SK-MEL-5 (cell line): ENCODE results near the gene DTL. TPM values are rescaled to one million over a fixed set of nuclear protein-coding genes. Genes with fewer than 3 reads are reported as not detected.

Experiments
- DNase-seq: peaks from one replicate; pipeline ENCODE4 v3.0.0-alpha.2; 2016; ENCODE audit warnings: low read depth, low spot score
- in situ Hi-C: cut with HindIII; loops from 2 replicates; pipeline ENCODE4 v1.10.0; 2016; ENCODE audit warnings: low sequenced_read_pairs, high pct_unique_total_duplicates, low pct_unique_long_range_greater_than_20kb
- total RNA-seq: library from RNA; depleted of rRNA; stranded (reverse); fragments of >200 nt; shearing (Covaris generic); gene quantifications from 2 replicates; pipeline ENCODE4 v1.2.3, GENCODE V29; 2014

Gene DTL
- total RNA-seq, 1 experiment from 2014 or later: 25.6 TPM

- in situ Hi-C loops: no loop called here
- DNase-seq: peak; percentile 56
Observed at GRCh38 chr1:212030936-212031528, 4.5 kb upstream of the DTL start.

- no peak for DNase-seq
- in situ Hi-C loops: no loop called here
Observed at GRCh38 chr1:212034516-212035122, 929 bp upstream of the DTL start.

- in situ Hi-C loops: no loop called here
- no peak for DNase-seq
Observed at GRCh38 chr1:212035835-212036605, 472 bp downstream of the DTL start.

- peak; percentile 44 for DNase-seq
- in situ Hi-C loops: no loop called here
Observed at GRCh38 chr1:212037900-212038299, 2.4 kb downstream of the DTL start.

GRCh38 chr1:212039622-212040021 is 4.1 kb downstream of the DTL start:
- in situ Hi-C loops: no loop called here
- no peak for DNase-seq

- in situ Hi-C loops: no loop called here
- DNase-seq: no peak
Observed at GRCh38 chr1:212040629-212041412, 5.3 kb downstream of the DTL start.

GRCh38 chr1:212042436-212042835 is 6.9 kb downstream of the DTL start:
- DNase-seq: no peak
- in situ Hi-C loops: no loop called here

- no peak for DNase-seq
- in situ Hi-C loops: no loop called here
Observed at GRCh38 chr1:212044851-212045250, 9.3 kb downstream of the DTL start.

GRCh38 chr1:212045981-212046380 is 10.4 kb downstream of the DTL start:
- in situ Hi-C loops: no loop called here
- no peak for DNase-seq

GRCh38 chr1:212053993-212054392 is 18.4 kb downstream of the DTL start:
- in situ Hi-C loops: no loop called here

GRCh38 chr1:212055333-212055732 is 19.8 kb downstream of the DTL start:
- in situ Hi-C loops: no loop called here
- DNase-seq: no peak

More at GRCh38 chr1:212053993-212054392, 18.4 kb downstream of the DTL start:
- no peak for DNase-seq

- in situ Hi-C loops: no loop called here
- no peak for DNase-seq
Observed at GRCh38 chr1:212060632-212061472, 25.3 kb downstream of the DTL start.

GRCh38 chr1:212062832-212063438 is 27.4 kb downstream of the DTL start:
- peak; percentile 72 for DNase-seq
- in situ Hi-C loops: no loop called here

- in situ Hi-C loops: no loop called here
- no peak for DNase-seq
Observed at GRCh38 chr1:212067787-212068186, 32.2 kb downstream of the DTL start.

- peak; percentile 65 for DNase-seq
- in situ Hi-C loops: no loop called here
Observed at GRCh38 chr1:212070720-212071302, 35.3 kb downstream of the DTL start.

GRCh38 chr1:212072047-212072446 is 36.5 kb downstream of the DTL start:
- in situ Hi-C loops: no loop called here
- DNase-seq: no peak

GRCh38 chr1:212073490-212073889 is 37.9 kb downstream of the DTL start:
- in situ Hi-C loops: no loop called here
- no peak for DNase-seq
